MCF 10A (cell line): ENCODE measurements around the gene SLC12A3. TPM values are rescaled to one million over a fixed set of nuclear protein-coding genes. Genes with fewer than 3 reads are reported as not detected.

ENCODE experiments used
- BruUV-seq: library from RNA; stranded (reverse); fragments of 400-500 nt; replicated peaks from 2 replicates; lab custom pipeline; 2021; lab: Mats Ljungman, UMichigan
- CTCF ChIA-PET: fragments of 300-600 bp; sonication (Branson Sonifier 250); formaldehyde crosslinking; extraction: SDS; loops from one replicate; lab custom pipeline; 2021; ENCODE audit warnings: antibody characterized with exemption, inconsistent platforms; lab: Yijun Ruan, JAX
- POLR2A ChIA-PET: fragments of 300-600, 350-650 bp; sonication (Branson Sonifier 250); formaldehyde crosslinking; extraction: SDS; loops from one replicate; lab custom pipeline; 2020; ENCODE audit warnings: antibody characterized with exemption, inconsistent platforms; lab: Yijun Ruan, JAX
- DNase-seq: peaks from one replicate; pipeline ENCODE4 v3.0.0-alpha.2; 2018; ENCODE audit not compliant: unreplicated experiment
- H3K27ac Mint-ChIP-seq: one replicate; pipeline ENCODE4 v1.8.0; 2022; ENCODE audit warnings: mild to moderate bottlenecking, low read depth, mixed read lengths; ENCODE audit not compliant: unreplicated experiment
- H3K27me3 Mint-ChIP-seq: one replicate; pipeline ENCODE4 v1.8.0; 2022; ENCODE audit warnings: mixed read lengths; ENCODE audit not compliant: insufficient read depth, unreplicated experiment
- H3K36me3 Mint-ChIP-seq: one replicate; pipeline ENCODE4 v1.8.0; 2022; ENCODE audit warnings: mild to moderate bottlenecking, moderate library complexity, mixed read lengths; ENCODE audit not compliant: insufficient read depth, unreplicated experiment
- H3K4me1 Mint-ChIP-seq: one replicate; pipeline ENCODE4 v1.8.0; 2022; ENCODE audit warnings: mixed read lengths; ENCODE audit not compliant: insufficient read depth, unreplicated experiment
- H3K4me3 Mint-ChIP-seq: one replicate; pipeline ENCODE4 v1.8.0; 2022; ENCODE audit warnings: mild to moderate bottlenecking, moderate library complexity, mixed read lengths; ENCODE audit not compliant: unreplicated experiment
- H3K9me3 Mint-ChIP-seq: one replicate; pipeline ENCODE4 v1.8.0; 2022; ENCODE audit warnings: mixed read lengths; ENCODE audit not compliant: unreplicated experiment
- intact Hi-C: fragments of 100-400 bp; cut with micrococcal nuclease; formaldehyde crosslinking; loops from 2 replicates; pipeline ENCODE4 v1.14.1; 2022
- total RNA-seq: library from RNA; stranded (reverse); gene quantifications from 2 replicates; pipeline ENCODE4 v1.2.3, GENCODE V29; 2022
- TF ChIP-seq, protein P1 (sequence below): fragments of 200-600 bp; IDR thresholded peaks from one replicate; pipeline ENCODE4 v1.8.0; 2022; ENCODE audit warnings: antibody characterized with exemption, mild to moderate bottlenecking; ENCODE audit not compliant: unreplicated experiment

The SLC12A3 gene
- total RNA-seq, 1 experiment from 2014 or later, result not detected

DNA sequence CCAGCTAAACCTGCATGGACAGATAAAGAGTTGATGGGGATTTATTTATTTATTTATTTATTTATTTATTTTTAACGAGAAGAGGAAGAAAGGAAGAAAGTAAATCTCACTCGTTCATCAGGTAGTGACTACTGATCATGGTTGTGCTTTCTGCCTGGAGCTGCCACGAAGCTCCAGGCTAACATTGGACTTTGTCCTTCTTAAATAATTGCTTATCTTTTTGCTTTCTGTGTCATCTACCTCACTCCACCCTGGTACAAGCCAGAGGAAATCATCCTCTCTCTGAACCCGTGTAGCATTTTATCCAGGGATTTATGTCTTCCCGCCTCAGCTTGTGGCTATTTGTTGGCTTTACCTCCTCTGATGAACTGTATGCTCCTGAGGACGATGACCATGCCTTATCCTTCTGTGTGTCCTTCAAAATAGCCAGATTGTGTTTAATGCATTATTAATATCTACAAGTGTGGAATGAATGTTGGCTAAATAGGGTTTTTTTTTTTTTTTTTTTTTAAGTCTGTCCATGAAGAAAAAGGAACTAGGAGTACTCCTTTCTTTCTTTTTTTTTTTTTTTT is 8.0 kb upstream of the SLC12A3 start:
- DNase-seq, result no peak
- Mint-ChIP-seq H3K4me3 (no peak overlapping the region), H3K27me3 (no peaks in the 10 kb centered on the region), H3K27ac (peak overlapping the region; percentile 30), H3K9me3 (no peaks in the 10 kb centered on the region), H3K4me1 (peaks cover 6% of the 10 kb centered on the region), H3K36me3 (no peaks in the 10 kb centered on the region)
- BruUV-seq, result no TSS peak
- ChIA-PET CTCF (interaction anchor here (0.6 to 4.5 kb wide), 4 partner anchors 11 to 196 kb away, joined by 3 to 27 read pairs (median 3); no protein-coding TSS in a partner anchor), POLR2A (no interaction called here)
- intact Hi-C loops, result loop anchor here (5.0 kb wide), 1 partner anchor 65 kb away; no protein-coding TSS in a partner anchor
- TF ChIP-seq, protein P1, sequence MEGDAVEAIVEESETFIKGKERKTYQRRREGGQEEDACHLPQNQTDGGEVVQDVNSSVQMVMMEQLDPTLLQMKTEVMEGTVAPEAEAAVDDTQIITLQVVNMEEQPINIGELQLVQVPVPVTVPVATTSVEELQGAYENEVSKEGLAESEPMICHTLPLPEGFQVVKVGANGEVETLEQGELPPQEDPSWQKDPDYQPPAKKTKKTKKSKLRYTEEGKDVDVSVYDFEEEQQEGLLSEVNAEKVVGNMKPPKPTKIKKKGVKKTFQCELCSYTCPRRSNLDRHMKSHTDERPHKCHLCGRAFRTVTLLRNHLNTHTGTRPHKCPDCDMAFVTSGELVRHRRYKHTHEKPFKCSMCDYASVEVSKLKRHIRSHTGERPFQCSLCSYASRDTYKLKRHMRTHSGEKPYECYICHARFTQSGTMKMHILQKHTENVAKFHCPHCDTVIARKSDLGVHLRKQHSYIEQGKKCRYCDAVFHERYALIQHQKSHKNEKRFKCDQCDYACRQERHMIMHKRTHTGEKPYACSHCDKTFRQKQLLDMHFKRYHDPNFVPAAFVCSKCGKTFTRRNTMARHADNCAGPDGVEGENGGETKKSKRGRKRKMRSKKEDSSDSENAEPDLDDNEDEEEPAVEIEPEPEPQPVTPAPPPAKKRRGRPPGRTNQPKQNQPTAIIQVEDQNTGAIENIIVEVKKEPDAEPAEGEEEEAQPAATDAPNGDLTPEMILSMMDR, result no peak

DNA sequence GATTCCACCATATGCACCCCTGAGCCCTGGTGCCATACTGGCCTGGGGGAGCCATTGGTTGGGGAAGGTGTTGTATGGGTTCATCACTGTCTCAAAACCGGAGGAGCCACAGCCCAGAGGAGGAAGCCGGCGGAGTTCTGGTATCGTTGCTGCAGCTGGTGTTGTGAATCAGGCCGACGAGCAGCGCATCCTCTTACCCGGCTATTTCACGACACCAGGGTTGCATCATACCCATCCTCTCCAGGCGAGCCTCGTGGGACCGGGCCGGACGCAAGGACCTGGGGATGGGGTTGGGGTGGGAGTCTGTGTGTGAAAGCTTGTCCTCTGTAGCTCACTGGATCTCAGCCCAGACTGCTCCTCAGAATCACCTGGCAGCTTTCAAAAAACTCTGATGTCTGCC is 6.6 kb upstream of the SLC12A3 start:
- no TSS peak for BruUV-seq
- H3K4me1 Mint-ChIP-seq, result peaks cover 6% of the 10 kb centered on the region
- no peaks in the 10 kb centered on the region for H3K9me3 Mint-ChIP-seq
- intact Hi-C loops, result loop anchor here (5.0 kb wide), 1 partner anchor 66 kb away; no protein-coding TSS in a partner anchor
- H3K27ac Mint-ChIP-seq, result no peak overlapping the region
- CTCF ChIA-PET, result interaction anchor here (0.5 to 4.5 kb wide), 2 partner anchors 10 to 55 kb away, joined by 3 to 27 read pairs; no protein-coding TSS in a partner anchor
- no peaks in the 10 kb centered on the region for H3K36me3 Mint-ChIP-seq
- TF ChIP-seq, protein P1, result no peak
- POLR2A ChIA-PET, result no interaction called here
- no peak overlapping the region for H3K4me3 Mint-ChIP-seq
- no peaks in the 10 kb centered on the region for H3K27me3 Mint-ChIP-seq
- no peak for DNase-seq

DNA sequence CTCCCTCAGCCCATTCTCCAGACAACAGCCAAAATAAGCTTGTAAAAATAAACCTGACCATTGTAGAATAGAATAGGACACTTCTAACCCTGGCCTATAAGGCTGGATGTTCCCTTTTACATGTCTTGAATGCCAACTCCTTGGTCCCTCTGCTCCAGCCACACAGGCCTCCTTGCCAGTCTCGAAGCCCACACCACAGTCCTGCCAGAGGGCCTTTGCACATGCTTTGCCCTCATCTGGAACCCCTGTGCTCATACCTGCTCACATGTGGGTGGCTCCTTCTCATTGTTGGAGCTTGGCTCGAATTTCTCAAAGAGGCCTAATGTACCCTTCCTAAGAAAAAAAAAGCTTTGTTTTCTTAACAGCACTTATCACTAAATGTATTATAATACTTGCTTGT is 5.4 kb upstream of the SLC12A3 start:
- no peak overlapping the region for H3K4me3 Mint-ChIP-seq
- POLR2A ChIA-PET, result interaction anchor here (1.1 kb wide), 1 partner anchor 13 kb away, joined by 3 read pairs; no protein-coding TSS in a partner anchor
- H3K4me1 Mint-ChIP-seq, result peaks cover 6% of the 10 kb centered on the region
- no peaks in the 10 kb centered on the region for H3K36me3 Mint-ChIP-seq
- no TSS peak for BruUV-seq
- TF ChIP-seq, protein P1, result no peak
- CTCF ChIA-PET, result interaction anchor here (0.9 to 4.5 kb wide), 2 partner anchors 8 to 92 kb away, joined by 3 to 27 read pairs; no protein-coding TSS in a partner anchor
- no peak overlapping the region for H3K27ac Mint-ChIP-seq
- DNase-seq, result no peak
- H3K9me3 Mint-ChIP-seq, result no peaks in the 10 kb centered on the region
- intact Hi-C loops, result loop anchor here (5.0 kb wide), 1 partner anchor 67 kb away; no protein-coding TSS in a partner anchor
- no peaks in the 10 kb centered on the region for H3K27me3 Mint-ChIP-seq

DNA sequence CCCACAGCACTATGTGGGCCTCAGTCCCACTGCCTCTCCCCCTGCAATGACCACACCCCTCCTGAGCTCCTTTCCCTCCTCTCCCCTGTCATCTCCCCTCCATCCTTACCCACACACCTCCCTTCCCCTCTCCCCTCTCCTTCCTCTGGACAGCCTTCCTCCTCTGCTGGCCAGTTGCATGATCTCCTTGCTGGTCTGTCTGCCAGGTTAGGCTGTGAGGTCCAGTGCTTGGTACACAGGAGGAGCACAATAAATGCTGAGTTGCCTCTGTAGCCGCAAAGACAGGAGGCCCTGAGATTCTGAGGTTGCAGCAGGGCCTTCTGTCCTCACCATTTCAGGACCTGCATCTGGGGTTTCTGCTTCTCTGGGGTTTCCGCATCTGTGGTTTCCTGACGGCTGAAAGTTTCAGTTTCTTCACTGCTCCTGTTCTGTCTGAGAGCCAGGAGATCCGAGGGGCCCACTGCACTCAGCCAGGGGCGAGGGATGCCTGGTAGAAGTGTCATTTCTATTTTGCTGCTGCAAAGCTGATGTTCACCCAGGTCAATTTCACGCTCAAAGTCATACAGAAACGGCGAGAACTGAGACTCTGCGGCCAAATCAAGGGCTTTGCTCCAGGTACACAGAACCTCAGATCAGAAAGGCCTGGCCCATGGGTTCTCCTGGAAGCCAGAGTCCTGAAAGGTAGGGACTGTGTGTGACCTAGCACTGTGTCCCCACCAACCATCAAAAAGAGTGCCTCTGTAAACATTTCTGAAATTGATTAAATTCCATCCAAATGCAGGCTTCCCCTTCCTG is 4.6 kb upstream of the SLC12A3 start:
- Mint-ChIP-seq H3K9me3 (no peaks in the 10 kb centered on the region), H3K36me3 (no peaks in the 10 kb centered on the region), H3K4me1 (peaks cover 6% of the 10 kb centered on the region), H3K4me3 (no peak overlapping the region), H3K27me3 (no peaks in the 10 kb centered on the region), H3K27ac (peak overlapping the region; percentile 91)
- ChIA-PET CTCF (interaction anchor here (0.7 to 0.9 kb wide), 2 partner anchors 92 to 367 kb away, joined by 3 read pairs; no protein-coding TSS in a partner anchor), POLR2A (interaction anchor here (1.6 kb wide), 1 partner anchor 12 kb away, joined by 4 read pairs; no protein-coding TSS in a partner anchor)
- intact Hi-C loops, result no loop called here
- DNase-seq, result no peak
- TF ChIP-seq, protein P1, result no peak
- BruUV-seq, result no TSS peak
